BLaER1 (cell line): ENCODE results near the gene PDP2.

Source experiments
- H3K27ac ChIP-seq: shearing (Covaris generic); formaldehyde crosslinking; 2 replicates; pipeline ENCODE4 v1.8.1; 2022
- H3K27me3 ChIP-seq: shearing (Covaris generic); formaldehyde crosslinking; 2 replicates; pipeline ENCODE4 v1.8.1; 2022
- H3K36me3 ChIP-seq: shearing (Covaris generic); formaldehyde crosslinking; 2 replicates; pipeline ENCODE4 v1.8.1; 2022
- H3K4me1 ChIP-seq: shearing (Covaris generic); formaldehyde crosslinking; 2 replicates; pipeline ENCODE4 v1.8.1; 2022
- H3K4me2 ChIP-seq: shearing (Covaris generic); formaldehyde crosslinking; 2 replicates; pipeline ENCODE4 v1.8.1; 2022
- H3K4me3 ChIP-seq: shearing (Covaris generic); formaldehyde crosslinking; 2 replicates; pipeline ENCODE4 v1.8.1; 2022
- H3K9ac ChIP-seq: shearing (Covaris generic); formaldehyde crosslinking; 2 replicates; pipeline ENCODE4 v1.8.1; 2022
- H3K9me3 ChIP-seq: shearing (Covaris generic); formaldehyde crosslinking; 2 replicates; pipeline ENCODE4 v1.8.1; 2022
- H4K20me1 ChIP-seq: shearing (Covaris generic); formaldehyde crosslinking; 2 replicates; pipeline ENCODE4 v1.8.1; 2022
- Cebpa-rat ChIP-seq: shearing (Covaris generic); IDR thresholded peaks from 2 replicates; pipeline ENCODE4 v1.8.1; 2022

Gene PDP2

DNA sequence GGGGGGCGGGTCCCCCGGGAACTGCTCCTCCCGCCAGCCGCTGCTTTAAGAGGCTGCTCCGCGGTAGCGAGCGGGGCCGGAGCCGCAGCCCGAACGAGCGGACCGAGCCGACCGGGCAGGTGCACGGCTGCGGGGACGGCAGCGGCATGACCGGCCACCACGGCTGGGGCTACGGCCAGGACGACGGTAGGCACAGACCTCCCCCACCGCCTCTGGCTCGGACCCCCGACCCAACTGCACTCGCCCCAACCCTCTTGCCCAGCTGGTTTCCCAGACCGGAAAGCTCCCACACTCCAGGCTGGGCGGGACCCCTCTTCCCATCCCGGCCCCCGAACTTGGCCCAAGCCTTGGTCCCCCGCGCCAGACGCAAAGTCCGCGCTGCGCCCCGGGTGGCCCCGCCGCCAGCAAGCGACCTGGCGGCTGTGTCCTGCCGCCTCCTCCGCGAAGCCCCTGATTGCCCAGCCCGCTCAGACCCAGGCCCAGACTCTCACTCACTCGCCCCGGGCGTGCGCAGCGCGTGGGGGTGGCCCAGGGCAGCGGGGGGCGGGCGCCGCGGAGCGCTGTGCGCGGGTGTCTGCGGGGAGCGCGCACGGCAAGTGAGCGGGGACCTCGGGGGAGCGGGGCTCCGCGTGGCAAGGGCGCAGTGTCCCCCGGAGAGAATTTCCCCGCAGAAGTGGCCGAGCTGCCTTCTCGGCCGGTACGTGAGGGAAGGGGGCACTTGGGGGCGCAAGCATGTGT lies 35.8 kb upstream of the PDP2 start, which contains the start of gene CA7:
Gene CA7 (plus strand): TSS at position 73 of the 738 bp plus-strand sequence. CDS start 74 bp downstream, at position 147.
- no peak within 1 kb of the TSS for H3K9ac ChIP-seq
- H3K27ac ChIP-seq: no peak within 1 kb of the TSS
- peak within 1 kb of the TSS; percentile 56 for H3K4me3 ChIP-seq
- peak within 1 kb of the TSS; percentile 82 for H3K4me2 ChIP-seq
- H4K20me1 ChIP-seq: no peaks in the 10 kb centered on the region
- H3K27me3 ChIP-seq: peaks cover 44% of the 10 kb centered on the region
- no peak for TF ChIP-seq Cebpa-rat
- H3K36me3 ChIP-seq: no peaks in the 10 kb centered on the region
- no peaks in the 10 kb centered on the region for H3K9me3 ChIP-seq
- peaks cover 49% of the 10 kb centered on the region for H3K4me1 ChIP-seq

DNA sequence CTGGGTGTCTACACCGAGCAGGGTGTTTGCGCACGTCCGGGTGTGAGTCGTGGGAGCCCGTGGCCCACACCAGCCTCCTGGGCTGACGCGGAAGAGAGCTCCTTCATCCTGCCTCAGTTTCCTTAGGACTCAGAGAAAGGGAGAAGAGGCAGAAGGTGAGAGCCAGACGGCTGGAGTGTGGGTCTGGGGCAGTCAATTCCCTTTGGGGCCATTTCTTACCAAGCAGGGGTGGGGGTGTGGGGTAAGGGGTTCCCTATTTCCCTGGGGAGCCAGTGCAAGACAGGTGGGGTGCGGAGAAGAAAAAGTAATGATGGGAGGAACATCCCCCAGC lies 35.3 kb upstream of the PDP2 start:
- Histone ChIP-seq H3K27me3 (peaks cover 44% of the 10 kb centered on the region), H3K27ac (no peak overlapping the region), H3K4me3 (peak overlapping the region; percentile 56), H3K36me3 (no peaks in the 10 kb centered on the region), H3K4me2 (peak overlapping the region; percentile 82), H4K20me1 (no peaks in the 10 kb centered on the region), H3K9me3 (no peaks in the 10 kb centered on the region), H3K9ac (no peak overlapping the region), H3K4me1 (peaks cover 49% of the 10 kb centered on the region)
- TF ChIP-seq Cebpa-rat: no peak

GRCh38 chr16:66845791-66846221 lies 34.5 kb upstream of the PDP2 start:
- Histone ChIP-seq H3K4me2 (peak overlapping the region; percentile 82), H3K9me3 (no peaks in the 10 kb centered on the region), H3K4me3 (no peak overlapping the region), H3K4me1 (peaks cover 48% of the 10 kb centered on the region), H3K9ac (no peak overlapping the region), H3K27me3 (peaks cover 44% of the 10 kb centered on the region), H3K27ac (no peak overlapping the region), H3K36me3 (no peaks in the 10 kb centered on the region), H4K20me1 (no peaks in the 10 kb centered on the region)
- TF ChIP-seq Cebpa-rat: no peak

DNA sequence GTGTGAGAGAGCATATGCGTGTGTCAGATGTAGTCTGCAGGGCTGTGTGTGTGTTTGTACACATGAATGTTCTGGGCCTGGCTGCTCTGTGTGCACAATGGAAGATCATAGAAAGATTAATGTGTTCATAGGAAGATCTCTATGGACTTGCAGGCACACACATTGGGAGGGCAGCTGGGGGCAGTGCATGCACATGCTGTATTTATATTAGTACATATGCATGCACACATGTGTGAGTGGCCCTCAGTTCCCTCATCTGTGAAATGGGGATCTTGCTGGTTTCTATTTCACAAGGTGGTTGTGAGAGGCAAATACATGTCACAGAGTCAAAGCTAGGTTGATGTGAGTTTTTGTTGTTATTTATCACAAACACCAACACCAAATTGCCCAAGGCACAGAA lies 34.0 kb upstream of the PDP2 start:
- TF ChIP-seq Cebpa-rat: no peak
- H3K36me3 ChIP-seq: no peaks in the 10 kb centered on the region
- H3K27me3 ChIP-seq: peaks cover 44% of the 10 kb centered on the region
- peak overlapping the region; percentile 82 for H3K4me2 ChIP-seq
- no peak overlapping the region for H3K9ac ChIP-seq
- H3K4me1 ChIP-seq: peaks cover 43% of the 10 kb centered on the region
- no peak overlapping the region for H3K27ac ChIP-seq
- no peaks in the 10 kb centered on the region for H3K9me3 ChIP-seq
- H4K20me1 ChIP-seq: no peaks in the 10 kb centered on the region
- no peak overlapping the region for H3K4me3 ChIP-seq

- H3K27ac ChIP-seq: no peak overlapping the region
- no peak overlapping the region for H3K9ac ChIP-seq
- no peaks in the 10 kb centered on the region for H3K36me3 ChIP-seq
- no peaks in the 10 kb centered on the region for H4K20me1 ChIP-seq
- peaks cover 44% of the 10 kb centered on the region for H3K27me3 ChIP-seq
- peak overlapping the region; percentile 82 for H3K4me2 ChIP-seq
- H3K9me3 ChIP-seq: no peaks in the 10 kb centered on the region
- no peak overlapping the region for H3K4me3 ChIP-seq
- peaks cover 43% of the 10 kb centered on the region for H3K4me1 ChIP-seq
- TF ChIP-seq Cebpa-rat: no peak
These were observed 33.5 kb upstream of the PDP2 start for GRCh38 chr16:66846831-66847230.

DNA sequence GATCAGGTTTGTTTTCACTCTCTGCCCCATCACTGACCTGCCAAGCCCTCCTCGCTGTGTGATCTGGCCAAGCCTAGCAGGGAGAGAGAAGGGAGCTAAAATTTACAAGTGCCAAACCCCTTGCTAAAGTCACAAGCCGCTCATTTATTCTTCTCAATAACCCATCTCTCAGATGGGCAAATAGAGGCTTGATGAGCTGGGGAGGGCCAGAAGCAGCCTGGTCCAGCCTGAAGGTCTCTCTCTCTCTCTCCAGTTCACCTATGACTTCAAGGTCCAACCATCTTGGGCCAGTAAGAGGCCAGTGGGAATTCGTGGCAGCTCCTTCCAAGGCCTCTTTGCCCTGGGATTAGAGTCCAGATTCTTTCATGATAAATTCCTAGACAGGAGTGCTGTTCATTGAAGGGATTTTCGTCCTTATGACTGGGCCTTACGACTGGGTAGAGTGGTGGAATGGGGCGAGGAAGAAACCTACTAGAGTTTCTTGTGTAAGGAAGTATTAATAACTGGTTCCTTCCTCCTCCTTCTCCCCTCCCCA lies 32.7 kb upstream of the PDP2 start:
- H3K4me2 ChIP-seq: peak overlapping the region; percentile 82
- H3K4me3 ChIP-seq: no peak overlapping the region
- TF ChIP-seq Cebpa-rat: no peak
- no peak overlapping the region for H3K27ac ChIP-seq
- no peaks in the 10 kb centered on the region for H3K9me3 ChIP-seq
- no peaks in the 10 kb centered on the region for H3K36me3 ChIP-seq
- no peak overlapping the region for H3K9ac ChIP-seq
- no peaks in the 10 kb centered on the region for H4K20me1 ChIP-seq
- H3K27me3 ChIP-seq: peaks cover 41% of the 10 kb centered on the region
- peaks cover 43% of the 10 kb centered on the region for H3K4me1 ChIP-seq

GRCh38 chr16:66848172-66848571 lies 32.1 kb upstream of the PDP2 start:
- peaks cover 45% of the 10 kb centered on the region for H3K4me1 ChIP-seq
- H4K20me1 ChIP-seq: no peaks in the 10 kb centered on the region
- no peaks in the 10 kb centered on the region for H3K36me3 ChIP-seq
- H3K9me3 ChIP-seq: no peaks in the 10 kb centered on the region
- H3K9ac ChIP-seq: no peak overlapping the region
- peak overlapping the region; percentile 82; the same call in 1 of the 2 replicates for H3K4me2 ChIP-seq
- H3K27ac ChIP-seq: no peak overlapping the region
- no peak for TF ChIP-seq Cebpa-rat
- no peak overlapping the region for H3K4me3 ChIP-seq
- peaks cover 36% of the 10 kb centered on the region for H3K27me3 ChIP-seq

- Histone ChIP-seq H3K9me3 (no peaks in the 10 kb centered on the region), H3K9ac (no peak overlapping the region), H4K20me1 (no peaks in the 10 kb centered on the region), H3K4me2 (no peak overlapping the region), H3K36me3 (no peaks in the 10 kb centered on the region), H3K4me3 (no peak overlapping the region), H3K27me3 (peaks cover 27% of the 10 kb centered on the region), H3K4me1 (peaks cover 48% of the 10 kb centered on the region), H3K27ac (no peak overlapping the region)
- TF ChIP-seq Cebpa-rat: no peak
These were observed 31.3 kb upstream of the PDP2 start for GRCh38 chr16:66849021-66849420.

GRCh38 chr16:66849549-66849948 lies 30.8 kb upstream of the PDP2 start:
- H3K36me3 ChIP-seq: no peaks in the 10 kb centered on the region
- no peak for TF ChIP-seq Cebpa-rat
- H3K4me3 ChIP-seq: no peak overlapping the region
- H3K4me1 ChIP-seq: peaks cover 44% of the 10 kb centered on the region
- H3K27ac ChIP-seq: no peak overlapping the region
- H3K27me3 ChIP-seq: peaks cover 22% of the 10 kb centered on the region
- no peaks in the 10 kb centered on the region for H3K9me3 ChIP-seq
- H3K9ac ChIP-seq: no peak overlapping the region
- H3K4me2 ChIP-seq: no peak overlapping the region
- H4K20me1 ChIP-seq: no peaks in the 10 kb centered on the region

DNA sequence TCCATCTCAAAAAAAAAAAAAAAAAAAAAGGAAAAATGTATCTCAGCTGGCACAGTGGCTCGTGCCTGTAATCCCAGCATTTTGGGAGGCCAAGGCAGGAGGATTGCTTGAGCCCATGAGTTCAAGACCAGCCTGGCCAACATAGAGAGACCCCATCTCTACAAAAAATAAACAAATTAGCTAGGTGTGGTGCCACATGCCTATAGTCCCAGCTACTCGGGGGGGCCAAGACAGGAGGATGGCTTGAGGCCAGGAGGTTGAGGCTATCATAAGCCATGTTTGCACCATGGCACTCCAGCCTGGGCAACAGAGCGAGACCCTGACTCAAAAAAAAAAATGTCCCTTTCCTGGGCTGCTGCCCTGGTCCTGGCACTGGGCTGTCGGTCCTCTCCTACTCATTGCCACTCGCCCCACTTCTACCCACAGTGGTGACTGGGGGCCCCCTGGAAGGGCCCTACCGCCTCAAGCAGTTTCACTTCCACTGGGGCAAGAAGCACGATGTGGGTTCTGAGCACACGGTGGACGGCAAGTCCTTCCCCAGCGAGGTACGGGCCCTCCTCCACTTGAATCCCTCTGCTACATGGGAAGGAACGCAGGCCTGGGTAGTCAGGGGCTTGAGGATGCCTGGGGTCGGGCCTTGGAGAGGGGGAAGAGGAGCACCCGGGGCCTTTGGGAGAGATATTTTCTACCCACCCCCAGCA lies 30.1 kb upstream of the PDP2 start:
- Histone ChIP-seq H3K4me2 (no peak overlapping the region), H3K9me3 (no peaks in the 10 kb centered on the region), H3K27ac (no peak overlapping the region), H4K20me1 (no peaks in the 10 kb centered on the region), H3K9ac (no peak overlapping the region), H3K36me3 (no peaks in the 10 kb centered on the region), H3K4me3 (no peak overlapping the region), H3K4me1 (peaks cover 36% of the 10 kb centered on the region), H3K27me3 (peaks cover 15% of the 10 kb centered on the region)
- TF ChIP-seq Cebpa-rat: no peak
